ENCODE data around the gene SLC16A3. TPM values are rescaled to one million over a fixed set of nuclear protein-coding genes. Genes with fewer than 3 reads are reported as not detected.

Gene SLC16A3
- total RNA-seq, 1 donor from 2014 or later = 15.6 TPM

DNA sequence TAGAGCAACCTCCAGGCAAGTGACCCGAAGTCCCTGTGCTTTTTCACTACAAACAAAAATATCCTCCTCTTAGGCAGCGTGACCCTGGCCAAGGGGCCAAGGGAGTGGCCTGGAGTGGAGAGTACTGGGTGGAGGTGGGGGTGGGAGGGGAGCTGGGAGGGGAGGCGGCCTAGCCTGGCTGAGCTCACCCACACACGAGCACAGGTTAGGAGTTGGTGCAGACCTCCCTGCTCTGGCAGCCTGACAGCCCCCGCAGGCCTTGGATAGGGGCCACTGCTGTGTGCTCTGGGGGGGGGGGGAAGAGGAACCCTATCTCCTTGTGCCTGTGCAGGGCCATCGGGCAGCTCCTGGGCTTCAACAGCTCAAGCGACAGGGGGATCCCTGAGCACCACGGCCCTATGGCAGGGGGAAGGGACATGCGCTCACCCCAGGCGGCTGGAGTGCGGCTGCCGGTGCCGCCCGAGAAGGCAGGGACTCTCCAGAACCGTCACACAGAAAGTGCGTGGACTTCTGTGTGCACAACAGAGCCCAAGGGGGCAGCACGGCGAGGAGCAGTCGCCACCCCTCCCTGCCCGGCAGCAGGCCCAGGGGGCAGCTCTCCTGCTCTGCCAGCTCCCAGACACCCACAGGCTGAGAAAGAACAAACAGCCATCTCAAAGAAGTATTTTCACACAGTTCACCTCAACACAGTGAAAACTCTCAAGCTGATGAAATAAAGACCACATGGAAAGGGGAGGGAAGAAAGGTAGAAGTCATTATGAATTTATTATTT is 13.3 kb downstream of the SLC16A3 start:
- no peak for DNase-seq
- H3K4me3 Mint-ChIP-seq (ENCODE audit: unreplicated experiment) = peak overlapping the region; percentile 30
- peaks cover 14% of the 10 kb centered on the region for H3K4me1 Mint-ChIP-seq (ENCODE audit: low read depth, unreplicated experiment)
- no peak for TF ChIP-seq CTCF (IDR thresholded peaks at IDR 0.05; ENCODE audit: partially characterized antibody, unreplicated experiment)
- H3K27me3 Mint-ChIP-seq (ENCODE audit: unreplicated experiment) = peaks cover 12% of the 10 kb centered on the region
- H3K36me3 Mint-ChIP-seq (ENCODE audit: unreplicated experiment) = peaks cover 6% of the 10 kb centered on the region
- peak overlapping the region; percentile 1 for H3K27ac Mint-ChIP-seq (ENCODE audit: unreplicated experiment)
- H3K9me3 Mint-ChIP-seq (ENCODE audit: unreplicated experiment) = peaks cover 13% of the 10 kb centered on the region

DNA sequence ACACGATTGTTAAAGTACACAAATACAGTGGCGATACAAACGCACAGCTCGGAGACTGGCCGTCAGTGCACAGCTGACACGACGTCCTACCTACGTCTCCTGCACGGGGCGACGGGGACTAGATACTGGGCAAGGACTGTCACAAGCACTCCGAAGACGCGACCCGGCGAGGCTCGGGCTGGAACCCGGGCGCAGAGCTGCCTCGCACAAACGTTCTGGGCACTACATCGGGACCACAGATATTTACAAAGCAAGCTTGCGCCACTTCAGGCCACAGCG is 13.8 kb downstream of the SLC16A3 start:
- Mint-ChIP-seq H3K4me1 (ENCODE audit: low read depth, unreplicated experiment) (peaks cover 14% of the 10 kb centered on the region), H3K27me3 (ENCODE audit: unreplicated experiment) (peaks cover 12% of the 10 kb centered on the region), H3K27ac (ENCODE audit: unreplicated experiment) (peak overlapping the region; percentile 1), H3K36me3 (ENCODE audit: unreplicated experiment) (peaks cover 6% of the 10 kb centered on the region), H3K9me3 (ENCODE audit: unreplicated experiment) (peaks cover 13% of the 10 kb centered on the region), H3K4me3 (ENCODE audit: unreplicated experiment) (peak overlapping the region; percentile 30)
- no peak for TF ChIP-seq CTCF (IDR thresholded peaks at IDR 0.05; ENCODE audit: partially characterized antibody, unreplicated experiment)
- DNase-seq = no peak

DNA sequence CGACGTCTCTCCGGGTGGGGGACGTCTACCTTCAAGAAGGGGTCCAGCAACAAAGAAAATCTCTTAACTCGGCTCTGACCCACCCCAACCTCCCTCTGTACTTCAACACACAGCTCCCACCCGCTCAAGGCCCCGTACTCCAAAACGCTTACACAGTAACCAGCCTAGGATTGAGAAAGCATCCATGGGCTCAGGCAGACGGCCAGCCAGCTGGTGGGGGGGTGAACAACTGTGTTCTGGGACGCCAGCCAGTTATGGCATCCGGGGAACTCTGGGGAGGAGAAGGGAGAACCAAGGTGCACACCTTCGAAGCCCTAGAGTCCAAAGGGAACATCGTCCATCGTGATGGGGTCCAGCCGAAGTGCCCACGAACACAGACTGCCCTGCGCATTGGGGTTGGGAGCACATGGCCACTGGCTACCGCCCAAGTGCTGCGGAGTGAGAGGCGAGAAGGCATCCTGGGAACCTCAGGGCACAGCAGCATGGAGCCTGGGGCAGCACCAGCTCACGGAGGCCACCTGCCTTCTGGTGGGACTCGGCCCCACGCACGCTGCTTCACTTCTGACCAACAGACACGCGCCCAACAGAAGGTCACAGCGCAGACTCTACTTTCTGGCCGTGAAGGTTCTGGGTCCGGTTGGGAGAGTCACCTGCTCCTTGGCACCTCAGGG is 14.3 kb downstream of the SLC16A3 start:
- peaks cover 14% of the 10 kb centered on the region for H3K9me3 Mint-ChIP-seq (ENCODE audit: unreplicated experiment)
- peaks cover 12% of the 10 kb centered on the region for H3K27me3 Mint-ChIP-seq (ENCODE audit: unreplicated experiment)
- peaks cover 9% of the 10 kb centered on the region for H3K36me3 Mint-ChIP-seq (ENCODE audit: unreplicated experiment)
- H3K27ac Mint-ChIP-seq (ENCODE audit: unreplicated experiment) = no peak overlapping the region
- peaks cover 14% of the 10 kb centered on the region for H3K4me1 Mint-ChIP-seq (ENCODE audit: low read depth, unreplicated experiment)
- no peak for DNase-seq
- TF ChIP-seq CTCF (IDR thresholded peaks at IDR 0.05; ENCODE audit: partially characterized antibody, unreplicated experiment) = no peak
- no peak overlapping the region for H3K4me3 Mint-ChIP-seq (ENCODE audit: unreplicated experiment)

GRCh38 chr17:82243648-82244412 is 15.0 kb downstream of the SLC16A3 start:
- H3K27ac Mint-ChIP-seq (ENCODE audit: unreplicated experiment) = peak overlapping the region; percentile 73
- H3K4me3 Mint-ChIP-seq (ENCODE audit: unreplicated experiment) = peak overlapping the region; percentile 40
- H3K36me3 Mint-ChIP-seq (ENCODE audit: unreplicated experiment) = peaks cover 11% of the 10 kb centered on the region

More at GRCh38 chr17:82243648-82244412, 15.0 kb downstream of the SLC16A3 start:
- peaks cover 15% of the 10 kb centered on the region for H3K9me3 Mint-ChIP-seq (ENCODE audit: unreplicated experiment)
- peaks cover 12% of the 10 kb centered on the region for H3K4me1 Mint-ChIP-seq (ENCODE audit: low read depth, unreplicated experiment)
- no peak for TF ChIP-seq CTCF (IDR thresholded peaks at IDR 0.05; ENCODE audit: partially characterized antibody, unreplicated experiment)
- no peak for DNase-seq
- peaks cover 14% of the 10 kb centered on the region for H3K27me3 Mint-ChIP-seq (ENCODE audit: unreplicated experiment)

All from glutamatergic neuron (in vitro differentiated cells).